H9 (cell line): ENCODE measurements around the gene CRACR2A. TPM values are rescaled to one million over a fixed set of nuclear protein-coding genes. Genes with fewer than 3 reads are reported as not detected.

ENCODE experiments used
- DNase-seq: peaks from one replicate; pipeline ENCODE4 v3.0.0-alpha.2; 2017
- H2AFZ ChIP-seq: one replicate; pipeline ENCODE4 v1.6.1; 2013; ENCODE audit warnings: mild to moderate bottlenecking, low read length, control low read depth, moderate library complexity
- H2AK5ac ChIP-seq: 2 replicates; pipeline ENCODE4 v1.6.1; 2013; ENCODE audit warnings: low read length, control low read depth, mixed read lengths; ENCODE audit not compliant: insufficient read length
- H2BK120ac ChIP-seq: one replicate; pipeline ENCODE4 v1.6.1; 2013; ENCODE audit warnings: low read depth, mild to moderate bottlenecking, low read length, control low read depth, inconsistent platforms; ENCODE audit not compliant: poor library complexity, severe bottlenecking
- H2BK12ac ChIP-seq: 2 replicates; pipeline ENCODE4 v1.6.1; 2013; ENCODE audit warnings: low read length, control low read depth, mixed read lengths, low read depth; ENCODE audit not compliant: insufficient read length
- H2BK15ac ChIP-seq: 2 replicates; pipeline ENCODE4 v1.6.1; 2013; ENCODE audit warnings: low read depth, low read length, control low read depth
- H2BK20ac ChIP-seq: one replicate; pipeline ENCODE4 v1.6.1; 2013; ENCODE audit warnings: low read depth, mild to moderate bottlenecking, low read length, control low read depth, inconsistent platforms; ENCODE audit not compliant: poor library complexity, severe bottlenecking
- H2BK5ac ChIP-seq: 2 replicates; pipeline ENCODE4 v1.6.1; 2013; ENCODE audit warnings: low read length, control low read depth, mixed read lengths; ENCODE audit not compliant: insufficient read length
- H3K14ac ChIP-seq: 2 replicates; pipeline ENCODE4 v1.6.1; 2013; ENCODE audit warnings: low read length, control low read depth; ENCODE audit not compliant: insufficient read depth
- H3K18ac ChIP-seq: 2 replicates; pipeline ENCODE4 v1.6.1; 2013; ENCODE audit warnings: low read depth, mild to moderate bottlenecking, mixed read lengths, low read length, control low read depth; ENCODE audit not compliant: insufficient read length
- H3K23ac ChIP-seq: 2 replicates; pipeline ENCODE4 v1.6.1; 2013; ENCODE audit warnings: low read length, control low read depth, mixed read lengths, low read depth; ENCODE audit not compliant: insufficient read length
- H3K23me2 ChIP-seq: 2 replicates; pipeline ENCODE4 v1.6.1; 2013; ENCODE audit warnings: low read depth, mild to moderate bottlenecking, mixed read lengths, low read length, control low read depth; ENCODE audit not compliant: insufficient read length, poor library complexity, severe bottlenecking
- H3K27ac ChIP-seq: 2 replicates; pipeline ENCODE4 v1.5.1; 2013; ENCODE audit warnings: low read length, control low read depth, mixed read lengths, low read depth; ENCODE audit not compliant: insufficient read length
- H3K27me3 ChIP-seq: 2 replicates; pipeline ENCODE4 v1.6.1; 2013; ENCODE audit warnings: low read length, control low read depth, inconsistent platforms; ENCODE audit not compliant: insufficient read depth
- H3K4ac ChIP-seq: 2 replicates; pipeline ENCODE4 v1.6.1; 2013; ENCODE audit warnings: low read depth, mild to moderate bottlenecking, control low read depth, inconsistent platforms, low read length, moderate library complexity
- H3K4me1 ChIP-seq: 2 replicates; pipeline ENCODE4 v1.6.1; 2013; ENCODE audit warnings: low read length, control low read depth, inconsistent platforms; ENCODE audit not compliant: insufficient read depth
- H3K4me2 ChIP-seq: 2 replicates; pipeline ENCODE4 v1.6.1; 2013; ENCODE audit warnings: low read length, control low read depth, mixed read lengths; ENCODE audit not compliant: insufficient read length, insufficient read depth
- H3K56ac ChIP-seq: 2 replicates; pipeline ENCODE4 v1.6.1; 2013; ENCODE audit warnings: low read depth, mild to moderate bottlenecking, mixed read lengths, low read length, control low read depth; ENCODE audit not compliant: insufficient read length
- H3K79me1 ChIP-seq: 2 replicates; pipeline ENCODE4 v1.6.1; 2013; ENCODE audit warnings: low read depth, mild to moderate bottlenecking, moderate library complexity, low read length, control low read depth, inconsistent platforms; ENCODE audit not compliant: insufficient read depth, poor library complexity, severe bottlenecking
- H3K79me2 ChIP-seq: 2 replicates; pipeline ENCODE4 v1.6.1; 2013; ENCODE audit warnings: low read length, control low read depth, inconsistent platforms; ENCODE audit not compliant: insufficient read depth
- H3K9ac ChIP-seq: 2 replicates; pipeline ENCODE4 v1.6.1; 2013; ENCODE audit warnings: low read length, control low read depth, mixed read lengths; ENCODE audit not compliant: insufficient read length; ENCODE audit errors: extremely low read depth
- H3K9me3 ChIP-seq: one replicate; pipeline ENCODE4 v1.6.1; 2013; ENCODE audit warnings: low read depth, low read length, inconsistent platforms; ENCODE audit not compliant: control insufficient read depth
- H3T11ph ChIP-seq: one replicate; pipeline ENCODE4 v1.6.1; 2013; ENCODE audit warnings: mild to moderate bottlenecking, low read length, control low read depth, inconsistent platforms
- H4K20me1 ChIP-seq: one replicate; pipeline ENCODE4 v1.6.1; 2013; ENCODE audit not compliant: control insufficient read depth, insufficient read length, insufficient read depth
- H4K5ac ChIP-seq: 2 replicates; pipeline ENCODE4 v1.6.1; 2013; ENCODE audit warnings: low read depth, mild to moderate bottlenecking, mixed read lengths, low read length, control low read depth; ENCODE audit not compliant: insufficient read length
- H4K8ac ChIP-seq: replicated peaks from 2 replicates; pipeline ENCODE4 v1.6.1; 2013; ENCODE audit warnings: low read length, control low read depth, mixed read lengths, low read depth; ENCODE audit not compliant: insufficient read length
- H4K91ac ChIP-seq: 2 replicates; pipeline ENCODE4 v1.6.1; 2013; ENCODE audit warnings: low read depth, mild to moderate bottlenecking, moderate library complexity, mixed read lengths, low read length, control low read depth; ENCODE audit not compliant: insufficient read length
- H3K27ac Mint-ChIP-seq, 3 experiments: 2 replicates in 2 of 3; 3 replicates in 1 of 3; pipeline ENCODE4 v1.8.0; 2020 to 2021; ENCODE audit warnings: mixed read lengths in 3 of 3, mild to moderate bottlenecking in 1 of 3, moderate library complexity in 1 of 3
- H3K27me3 Mint-ChIP-seq: 2 replicates; pipeline ENCODE4 v1.8.0; 2021; ENCODE audit warnings: low read depth, mild to moderate bottlenecking, moderate library complexity, mixed read lengths
- H3K36me3 Mint-ChIP-seq, 3 experiments: 2 replicates in 2 of 3; 3 replicates in 1 of 3; pipeline ENCODE4 v1.8.0; 2020 to 2021; ENCODE audit warnings: low read depth in 3 of 3, mixed read lengths in 3 of 3; ENCODE audit not compliant: insufficient read depth in 1 of 3
- H3K4me1 Mint-ChIP-seq, 2 experiments: 2 replicates each; pipeline ENCODE4 v1.8.0; 2020; ENCODE audit warnings: mixed read lengths in 2 of 2
- H3K4me3 Mint-ChIP-seq, 2 experiments: 2 replicates in 1 of 2; 3 replicates in 1 of 2; pipeline ENCODE4 v1.8.0; 2020 to 2021; ENCODE audit warnings: mild to moderate bottlenecking in 2 of 2, mixed read lengths in 2 of 2, moderate library complexity in 1 of 2
- H3K9me3 Mint-ChIP-seq, 2 experiments: 2 replicates in 1 of 2; 3 replicates in 1 of 2; pipeline ENCODE4 v1.8.0; 2020; ENCODE audit warnings: mild to moderate bottlenecking in 2 of 2, mixed read lengths in 2 of 2, moderate library complexity in 1 of 2
- WGBS: extraction: QIAGEN DNeasy Blood & Tissue Kit; methylation state at CpG from one replicate; pipeline ENCODE4 v1.1.7; 2013; ENCODE audit warnings: missing lambda C conversion rate, low lambda C conversion rate, mixed read lengths; ENCODE audit not compliant: insufficient read length; ENCODE audit errors: extremely low coverage; 5-methylcytosine and 5-hydroxymethylcytosine counted together
- total RNA-seq: library from RNA; stranded (reverse); gene quantifications from 2 replicates; pipeline ENCODE4 v1.2.1, GENCODE V29; 2021
- TF ChIP-seq, protein P1 (sequence below): fragments of 200-600 bp; sonication (generic); conservative IDR thresholded peaks from 3 replicates; pipeline ENCODE4 v1.8.0; 2021; ENCODE audit warnings: antibody characterized with exemption, mild to moderate bottlenecking

The CRACR2A gene
- total RNA-seq, 1 experiment from 2014 or later = 2.0 TPM

GRCh38 chr12:3624273-3624672, 128.6 kb downstream of the CRACR2A start:
- H4K5ac ChIP-seq = no peak overlapping the region
- H3K4ac ChIP-seq = no peak overlapping the region
- no peak overlapping the region for H2BK15ac ChIP-seq
- Mint-ChIP-seq H3K36me3 (no peaks in the 10 kb centered on the region), H3K4me3 (no peak overlapping the region), H3K27ac (no peak overlapping the region), H3K27me3 (peaks cover 7% of the 10 kb centered on the region), H3K9me3 (no peaks in the 10 kb centered on the region), H3K4me1 (peaks cover 15 to 18% of the 10 kb centered on the region in 2 experiments)
- no peak overlapping the region for H3K27ac ChIP-seq
- H4K8ac ChIP-seq = no peak overlapping the region
- no peaks in the 10 kb centered on the region; the same call in 1 of the 2 replicates for H3K4me1 ChIP-seq
- H3K79me2 ChIP-seq = no peaks in the 10 kb centered on the region
- no peak overlapping the region for H2AFZ ChIP-seq
- H3K4me2 ChIP-seq = no peak overlapping the region
- no peaks in the 10 kb centered on the region for H3K23me2 ChIP-seq
- no peak overlapping the region for H3K14ac ChIP-seq
- H2BK20ac ChIP-seq = no peak overlapping the region
- H2BK5ac ChIP-seq = no peak overlapping the region
- H4K20me1 ChIP-seq = no peaks in the 10 kb centered on the region
- no CpG with 5 or more reads among the region's 4 CpGs for WGBS
- no peak overlapping the region for H3K23ac ChIP-seq
- no peaks in the 10 kb centered on the region for H3K79me1 ChIP-seq
- H2AK5ac ChIP-seq = no peak overlapping the region
- H3K27me3 ChIP-seq = no peaks in the 10 kb centered on the region
- no peak overlapping the region for H3T11ph ChIP-seq
- no peak for DNase-seq
- no peak overlapping the region for H3K9ac ChIP-seq
- no peak overlapping the region for H4K91ac ChIP-seq
- H3K56ac ChIP-seq = no peak overlapping the region
- TF ChIP-seq, protein P1, sequence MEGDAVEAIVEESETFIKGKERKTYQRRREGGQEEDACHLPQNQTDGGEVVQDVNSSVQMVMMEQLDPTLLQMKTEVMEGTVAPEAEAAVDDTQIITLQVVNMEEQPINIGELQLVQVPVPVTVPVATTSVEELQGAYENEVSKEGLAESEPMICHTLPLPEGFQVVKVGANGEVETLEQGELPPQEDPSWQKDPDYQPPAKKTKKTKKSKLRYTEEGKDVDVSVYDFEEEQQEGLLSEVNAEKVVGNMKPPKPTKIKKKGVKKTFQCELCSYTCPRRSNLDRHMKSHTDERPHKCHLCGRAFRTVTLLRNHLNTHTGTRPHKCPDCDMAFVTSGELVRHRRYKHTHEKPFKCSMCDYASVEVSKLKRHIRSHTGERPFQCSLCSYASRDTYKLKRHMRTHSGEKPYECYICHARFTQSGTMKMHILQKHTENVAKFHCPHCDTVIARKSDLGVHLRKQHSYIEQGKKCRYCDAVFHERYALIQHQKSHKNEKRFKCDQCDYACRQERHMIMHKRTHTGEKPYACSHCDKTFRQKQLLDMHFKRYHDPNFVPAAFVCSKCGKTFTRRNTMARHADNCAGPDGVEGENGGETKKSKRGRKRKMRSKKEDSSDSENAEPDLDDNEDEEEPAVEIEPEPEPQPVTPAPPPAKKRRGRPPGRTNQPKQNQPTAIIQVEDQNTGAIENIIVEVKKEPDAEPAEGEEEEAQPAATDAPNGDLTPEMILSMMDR = no peak
- no peak overlapping the region for H2BK12ac ChIP-seq
- no peaks in the 10 kb centered on the region for H3K9me3 ChIP-seq
- no peak overlapping the region for H2BK120ac ChIP-seq
- no peak overlapping the region for H3K18ac ChIP-seq
